NK-92 treated with Interleukin-12 subunit alpha and Interleukin-12 subunit beta, amount 100 ng/mL, for 24 hours (cell line): ENCODE data around the gene CCDC93.
"Not testable (repeated sequence)": the region's sequence is repeated elsewhere in the genome, so short reads cannot be mapped to it uniquely, and the experiment has no call there.

ENCODE experiments used
- DNase-seq: peaks from one replicate; lab custom pipeline; 2025; lab: John Stamatoyannopoulos, UW

Gene CCDC93

GRCh38 chr2:117952701-117953100 lies 61.2 kb downstream of the CCDC93 start:
- no peak for DNase-seq

- no peak for DNase-seq
Measured at GRCh38 chr2:117952228-117952627, 61.6 kb downstream of the CCDC93 start.

- DNase-seq = no peak
Measured at GRCh38 chr2:117949806-117950205, 64.1 kb downstream of the CCDC93 start.

- DNase-seq = no peak
Measured at GRCh38 chr2:117948615-117949014, 65.3 kb downstream of the CCDC93 start.

- no peak for DNase-seq
Measured at GRCh38 chr2:117945296-117945695, 68.6 kb downstream of the CCDC93 start.

GRCh38 chr2:117944816-117945215 lies 69.1 kb downstream of the CCDC93 start:
- DNase-seq = no peak

- no peak for DNase-seq
Measured at GRCh38 chr2:117943013-117943672, 70.7 kb downstream of the CCDC93 start.

- DNase-seq = no peak
Measured at GRCh38 chr2:117942551-117942950, 71.3 kb downstream of the CCDC93 start.

- DNase-seq = no peak
Measured at GRCh38 chr2:117941693-117942092, 72.2 kb downstream of the CCDC93 start.

- DNase-seq = no peak
Measured at GRCh38 chr2:117940436-117940835, 73.4 kb downstream of the CCDC93 start.

- no peak for DNase-seq
Measured at GRCh38 chr2:117938611-117939010, 75.3 kb downstream of the CCDC93 start.

GRCh38 chr2:117936871-117937428 lies 76.9 kb downstream of the CCDC93 start:
- no peak for DNase-seq

GRCh38 chr2:117935954-117936353 lies 77.9 kb downstream of the CCDC93 start:
- no peak for DNase-seq

GRCh38 chr2:117935456-117935855 lies 78.4 kb downstream of the CCDC93 start:
- no peak for DNase-seq

GRCh38 chr2:117933884-117934354 lies 80.0 kb downstream of the CCDC93 start:
- no peak for DNase-seq

GRCh38 chr2:117931978-117932377 lies 81.9 kb downstream of the CCDC93 start:
- no peak for DNase-seq

- no peak for DNase-seq
Measured at GRCh38 chr2:117931266-117931665, 82.6 kb downstream of the CCDC93 start.

- no peak for DNase-seq
Measured at GRCh38 chr2:117930775-117931174, 83.1 kb downstream of the CCDC93 start.

GRCh38 chr2:117923471-117923870 lies 90.4 kb downstream of the CCDC93 start:
- DNase-seq = not testable (repeated sequence)

- DNase-seq = no peak
Measured at GRCh38 chr2:117921520-117921919, 92.3 kb downstream of the CCDC93 start.

- no peak for DNase-seq
Measured at GRCh38 chr2:117918608-117919007, 95.3 kb downstream of the CCDC93 start.

- DNase-seq = no peak
Measured at GRCh38 chr2:117917223-117917917, 96.5 kb downstream of the CCDC93 start.

- no peak for DNase-seq
Measured at GRCh38 chr2:117902933-117903332, 110.9 kb downstream of the CCDC93 start.
